OCI-LY3 (cell line): Measurements from ENCODE around the gene PPHLN1.

Experiments
- CTCF ChIP-seq: fragments of 200-600, 300-600 bp; sonication (generic); IDR thresholded peaks from 2 replicates; pipeline ENCODE4 v1.5.1; 2014; ENCODE audit warnings: antibody characterized with exemption, low read length, low read depth
- EZH2phosphoT487 ChIP-seq: fragments of 200-600 bp; shearing (Covaris generic); IDR thresholded peaks from 2 replicates; pipeline ENCODE4 v1.6.1; 2018; ENCODE audit warnings: antibody characterized with exemption, mixed run types, low read depth

DNA sequence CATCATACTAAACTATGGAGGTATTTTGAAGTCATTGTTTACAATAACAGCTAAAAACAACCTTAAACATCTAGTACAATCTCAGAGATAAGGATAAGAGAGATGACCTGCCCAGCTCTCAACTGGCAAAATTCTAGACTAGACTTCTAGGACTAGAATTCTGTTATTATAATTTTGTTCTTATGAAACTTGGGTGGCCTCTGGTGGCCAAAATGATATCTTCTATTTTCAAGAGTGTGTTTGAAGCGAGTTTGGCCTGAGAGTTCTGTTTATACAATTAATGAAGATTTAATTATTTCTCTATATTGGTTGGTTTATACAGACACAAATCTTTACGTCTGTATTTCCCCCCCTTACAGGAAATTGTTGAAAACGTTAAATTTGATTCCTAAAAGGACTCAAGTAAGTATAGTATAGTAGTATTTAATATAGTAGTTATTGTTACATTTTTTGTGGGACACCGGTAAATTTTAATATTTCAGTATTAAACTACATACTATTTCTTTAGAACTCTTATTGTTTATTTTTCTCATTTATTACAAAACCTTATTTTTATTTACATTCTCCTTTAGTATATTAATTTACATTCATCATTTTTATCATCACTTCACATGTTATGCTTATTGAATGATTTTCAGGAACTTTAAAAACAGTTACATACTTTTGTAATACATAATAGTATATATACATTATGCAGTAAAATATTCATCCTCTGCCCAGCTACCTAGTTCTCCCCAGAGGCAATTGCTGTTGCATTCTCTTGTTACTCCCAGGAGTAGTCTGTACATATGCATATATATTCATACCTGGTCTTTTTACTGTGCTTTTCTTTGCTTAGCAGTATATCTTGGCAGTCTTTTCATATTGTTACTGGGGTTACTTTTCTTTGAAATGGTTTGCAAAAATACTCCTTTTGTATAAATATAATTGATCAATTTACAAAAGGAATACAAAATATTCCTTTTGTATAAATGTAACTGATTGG, 6.6 kb downstream of the PPHLN1 start:
- TF ChIP-seq CTCF, result peak; percentile 74
- no peak for TF ChIP-seq EZH2phosphoT487
